ENCODE measurements around the gene CLBA1. TPM values are rescaled to one million over a fixed set of nuclear protein-coding genes. Genes with fewer than 3 reads are reported as not detected.

CLBA1 gene
- total and polyA plus RNA-seq, 4 experiments from 2014 or later: 1.2 to 1.6 (median 1.3) TPM

DNA sequence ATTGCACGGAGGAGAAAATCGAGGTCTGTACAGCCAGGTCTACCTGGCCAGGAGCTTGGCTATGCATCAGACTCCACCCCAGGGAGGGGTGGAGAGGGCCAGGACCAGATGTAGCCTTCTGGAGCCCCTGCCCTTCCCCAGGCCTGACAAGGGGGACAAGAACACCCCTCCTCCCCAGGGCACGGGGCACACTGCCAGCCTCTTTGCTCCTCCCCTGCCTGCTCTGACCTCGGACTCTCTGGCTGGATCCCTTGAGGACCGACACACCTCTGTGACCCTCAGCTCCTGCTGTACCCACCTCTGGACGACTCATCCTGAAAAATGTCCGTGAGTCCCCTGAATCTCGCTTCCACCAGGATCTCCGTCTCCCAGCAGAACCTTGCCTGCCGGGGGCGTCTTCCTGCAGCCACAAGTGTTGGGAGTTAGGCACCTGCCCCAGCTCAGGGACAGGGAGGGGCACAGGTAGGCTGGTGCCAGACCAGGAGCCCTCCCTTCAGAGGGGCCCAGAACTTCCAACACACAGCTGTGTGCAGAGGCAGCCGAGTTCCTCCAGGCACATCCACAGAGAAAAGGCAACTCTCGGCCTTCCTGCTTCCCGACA, 29.2 kb upstream of the CLBA1 start:
- Histone ChIP-seq H3K9me3 (ENCODE audit: control insufficient read depth in 1 of 2, low read length in 2 of 2) (no peaks in the 10 kb centered on the region), H3K4me3 (ENCODE audit: low read length in 2 of 2) (no peak overlapping the region), H3K27me3 (ENCODE audit: insufficient read depth, low read length) (no peaks in the 10 kb centered on the region), H3K4me1 (ENCODE audit: insufficient read depth, low read length) (no peaks in the 10 kb centered on the region), H3K27ac (ENCODE audit: low read depth, low read length) (no peak overlapping the region), H3K36me3 (ENCODE audit: insufficient read depth, low read length) (no peaks in the 10 kb centered on the region)
- H3K9me3 Mint-ChIP-seq: no peaks in the 10 kb centered on the region
- H3K36me3 Mint-ChIP-seq: no peaks in the 10 kb centered on the region
- intact Hi-C loops (cut with micrococcal nuclease): no loop called here
- H3K4me3 Mint-ChIP-seq: no peak overlapping the region
- no peak overlapping the region for H3K27ac Mint-ChIP-seq
- ChIA-PET POLR2A (ENCODE audit: partially characterized antibody) (no interaction called here), CTCF (ENCODE audit: partially characterized antibody) (no interaction called here)
- H3K4me1 Mint-ChIP-seq: no peaks in the 10 kb centered on the region
- peaks cover 18 to 19% of the 10 kb centered on the region in 2 donors for H3K27me3 Mint-ChIP-seq
- no peak for DNase-seq

DNA sequence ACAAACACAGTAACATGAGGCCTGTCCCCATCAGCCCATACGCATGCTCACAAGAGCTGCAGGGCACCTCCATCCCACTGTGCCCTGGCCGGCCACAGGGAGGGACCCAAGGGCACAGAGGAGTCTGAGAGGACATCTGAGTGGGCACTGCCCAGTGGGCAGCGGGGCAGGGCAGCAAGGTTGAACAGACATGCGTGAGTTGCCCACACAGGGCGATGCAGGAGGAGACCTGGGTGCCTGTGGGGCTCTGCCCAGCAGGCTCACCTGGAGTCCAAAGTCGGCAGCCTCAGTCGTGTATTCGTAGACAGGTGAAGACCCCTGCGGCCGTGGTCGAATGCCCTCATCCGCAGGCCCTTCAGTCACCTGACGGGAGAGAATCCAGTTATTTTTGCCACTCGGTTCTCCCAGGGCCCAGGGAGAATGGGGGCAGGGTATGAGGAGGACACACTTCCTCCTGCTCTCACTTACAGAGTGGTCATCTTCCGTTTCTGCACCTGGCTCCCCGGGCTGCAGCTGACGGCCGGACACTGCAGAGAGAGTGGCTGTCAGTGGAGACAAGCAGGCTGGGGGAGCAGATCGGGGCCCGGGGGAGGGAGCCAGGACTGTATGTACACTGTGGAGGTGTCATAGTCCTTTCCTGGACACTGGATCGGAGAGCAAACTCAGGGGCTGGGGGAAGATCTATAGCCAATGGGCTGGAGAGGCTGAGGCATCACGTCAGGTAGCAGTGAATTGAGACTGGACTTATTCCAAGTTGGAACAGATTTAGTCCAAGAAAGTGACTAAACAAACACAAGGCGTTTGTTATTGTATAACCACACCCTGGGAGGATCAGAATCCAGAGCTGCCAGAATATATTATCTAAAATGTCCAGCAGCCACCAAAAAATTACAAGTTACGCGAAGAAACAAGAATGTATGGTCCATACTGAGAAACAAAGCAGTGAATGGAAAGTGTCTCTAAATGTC, 28.2 kb upstream of the CLBA1 start:
- no peak overlapping the region for H3K27ac ChIP-seq (ENCODE audit: low read depth, low read length)
- H3K27ac Mint-ChIP-seq: peak overlapping the region in 1 of 7 donors; percentile 7
- H3K4me3 ChIP-seq (ENCODE audit: low read length in 2 of 2): no peak overlapping the region
- H3K27me3 ChIP-seq (ENCODE audit: insufficient read depth, low read length): no peaks in the 10 kb centered on the region
- intact Hi-C loops (cut with micrococcal nuclease): no loop called here
- no peaks in the 10 kb centered on the region for H3K4me1 Mint-ChIP-seq
- ChIA-PET POLR2A (ENCODE audit: partially characterized antibody) (no interaction called here), CTCF (ENCODE audit: partially characterized antibody) (no interaction called here)
- H3K9me3 Mint-ChIP-seq: no peaks in the 10 kb centered on the region
- no peak for DNase-seq
- no peaks in the 10 kb centered on the region for H3K36me3 ChIP-seq (ENCODE audit: insufficient read depth, low read length)
- H3K4me3 Mint-ChIP-seq: no peak overlapping the region
- no peaks in the 10 kb centered on the region for H3K9me3 ChIP-seq (ENCODE audit: control insufficient read depth in 1 of 2, low read length in 2 of 2)
- peaks cover 18 to 19% of the 10 kb centered on the region in 2 donors for H3K27me3 Mint-ChIP-seq
- H3K4me1 ChIP-seq (ENCODE audit: insufficient read depth, low read length): no peaks in the 10 kb centered on the region
- H3K36me3 Mint-ChIP-seq: no peaks in the 10 kb centered on the region

DNA sequence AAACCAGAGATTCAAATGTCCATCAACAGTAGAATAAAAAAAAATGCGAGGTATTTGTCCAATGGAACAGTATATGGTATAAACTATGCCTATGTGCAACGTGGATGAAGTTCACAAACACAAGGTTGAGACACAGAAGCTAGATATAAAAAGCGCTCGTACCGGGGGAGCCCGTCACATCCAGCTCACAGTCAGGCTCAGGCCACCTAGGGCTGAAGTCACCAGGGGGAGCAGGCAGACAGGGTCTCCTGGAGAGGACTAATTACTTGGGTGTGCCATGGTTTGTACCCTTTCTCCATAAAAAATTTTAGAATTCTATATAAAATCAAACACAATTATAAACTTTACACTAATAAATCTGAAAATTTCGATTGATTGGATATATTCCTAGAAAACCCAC, 21.0 kb upstream of the CLBA1 start:
- H3K27me3 ChIP-seq (ENCODE audit: insufficient read depth, low read length): peaks cover 6% of the 10 kb centered on the region
- Mint-ChIP-seq H3K4me3 (no peak overlapping the region), H3K27me3 (peaks cover 6 to 9% of the 10 kb centered on the region in 2 donors), H3K27ac (no peak overlapping the region), H3K9me3 (no peaks in the 10 kb centered on the region), H3K36me3 (no peaks in the 10 kb centered on the region), H3K4me1 (no peaks in the 10 kb centered on the region)
- DNase-seq: no peak
- no peak overlapping the region for H3K27ac ChIP-seq (ENCODE audit: low read depth, low read length)
- H3K36me3 ChIP-seq (ENCODE audit: insufficient read depth, low read length): no peaks in the 10 kb centered on the region
- peaks cover 4% of the 10 kb centered on the region for H3K4me1 ChIP-seq (ENCODE audit: insufficient read depth, low read length)
- intact Hi-C loops (cut with micrococcal nuclease): no loop called here
- CTCF ChIA-PET (ENCODE audit: partially characterized antibody): interaction anchor here (1.6 to 1.9 kb wide), 4 partner anchors 9 to 81 kb away, joined by 4 to 7 read pairs (median 4); no protein-coding TSS in a partner anchor
- no peak overlapping the region for H3K4me3 ChIP-seq (ENCODE audit: low read length in 2 of 2)
- no peaks in the 10 kb centered on the region for H3K9me3 ChIP-seq (ENCODE audit: control insufficient read depth in 1 of 2, low read length in 2 of 2)
- POLR2A ChIA-PET (ENCODE audit: partially characterized antibody): no interaction called here

DNA sequence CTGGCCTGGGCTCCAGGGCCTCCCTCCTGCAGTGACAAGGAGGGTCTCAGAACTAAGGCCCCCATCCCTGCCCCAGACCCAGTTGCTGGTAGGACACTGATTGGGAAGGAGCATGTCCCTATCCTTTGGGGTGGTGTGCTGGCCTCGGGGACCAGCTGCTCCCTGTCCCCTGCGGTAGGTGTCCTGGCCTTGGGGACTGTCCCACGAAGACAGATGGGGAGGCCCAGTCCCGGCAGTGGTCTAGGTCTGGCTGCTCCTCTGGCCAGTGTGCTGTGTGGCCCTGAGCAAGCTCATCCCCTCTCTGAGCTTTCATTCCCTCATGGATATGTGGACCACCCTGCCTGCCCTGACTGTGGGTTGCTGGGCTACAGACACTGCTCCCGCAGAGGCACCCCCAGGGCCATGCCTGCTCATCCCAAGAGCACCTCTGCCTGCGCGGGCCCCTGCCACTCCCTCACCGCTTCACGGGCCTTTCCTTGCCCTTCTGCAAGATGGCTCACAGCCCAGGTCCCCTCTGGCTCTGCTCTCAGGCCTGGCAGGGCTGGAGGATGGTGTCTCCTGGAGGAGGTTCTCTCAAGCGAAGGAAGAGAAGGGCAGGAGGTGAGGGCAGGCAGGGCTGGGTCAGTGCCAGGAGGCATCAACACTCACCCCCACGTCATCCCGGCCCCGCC, 19.9 kb upstream of the CLBA1 start:
- Histone ChIP-seq H3K27ac (ENCODE audit: low read depth, low read length) (no peak overlapping the region), H3K9me3 (ENCODE audit: control insufficient read depth in 1 of 2, low read length in 2 of 2) (no peaks in the 10 kb centered on the region), H3K4me3 (ENCODE audit: low read length in 2 of 2) (no peak overlapping the region), H3K36me3 (ENCODE audit: insufficient read depth, low read length) (no peaks in the 10 kb centered on the region), H3K27me3 (ENCODE audit: insufficient read depth, low read length) (peaks cover 6% of the 10 kb centered on the region), H3K4me1 (ENCODE audit: insufficient read depth, low read length) (peaks cover 4% of the 10 kb centered on the region)
- Mint-ChIP-seq H3K9me3 (no peaks in the 10 kb centered on the region), H3K4me1 (no peaks in the 10 kb centered on the region), H3K27me3 (peaks cover 4 to 9% of the 10 kb centered on the region in 2 donors), H3K4me3 (no peak overlapping the region), H3K36me3 (no peaks in the 10 kb centered on the region), H3K27ac (no peak overlapping the region)
- ChIA-PET POLR2A (ENCODE audit: partially characterized antibody) (no interaction called here), CTCF (ENCODE audit: partially characterized antibody) (interaction anchor here (0.7 to 1.9 kb wide), 3 partner anchors 9 to 378 kb away, joined by 4 to 7 read pairs (median 4); no protein-coding TSS in a partner anchor)
- intact Hi-C loops (cut with micrococcal nuclease): no loop called here
- no peak for DNase-seq

DNA sequence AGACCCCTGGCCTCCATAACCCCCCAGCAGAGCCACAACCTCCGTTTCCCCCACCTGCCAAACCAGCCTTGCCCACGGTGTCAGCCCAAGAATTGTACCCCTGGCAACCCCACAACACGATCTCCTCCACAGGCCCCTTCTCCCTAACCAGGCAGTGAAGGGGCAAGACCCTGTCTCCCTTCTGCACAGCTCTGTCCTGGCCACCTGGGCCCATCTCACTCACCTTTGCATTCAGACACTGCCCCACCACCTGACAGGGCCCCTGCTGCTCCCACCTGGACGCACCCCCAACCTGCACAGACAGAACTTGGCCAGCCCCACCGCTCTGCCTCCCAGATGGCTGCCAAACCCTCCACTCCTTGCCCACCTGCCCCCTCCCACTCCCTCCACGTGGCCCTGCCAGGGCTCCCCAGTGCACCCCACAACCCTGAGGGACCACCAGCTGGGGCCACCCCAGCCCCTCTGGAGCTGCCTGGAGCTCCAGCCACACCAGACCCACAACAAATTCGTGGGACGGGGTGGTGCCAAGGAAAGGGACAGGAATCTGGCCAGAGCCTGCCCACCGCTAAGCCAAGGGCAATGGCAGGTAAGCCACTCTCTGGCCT, 19.2 kb upstream of the CLBA1 start:
- no peak for DNase-seq
- POLR2A ChIA-PET (ENCODE audit: partially characterized antibody): interaction anchor here (0.6 kb wide), 1 partner anchor 32 kb away, joined by 4 read pairs; no protein-coding TSS in a partner anchor
- CTCF ChIA-PET (ENCODE audit: partially characterized antibody): interaction anchor here (0.8 to 1.9 kb wide), 2 partner anchors 9 kb away, joined by 3 to 7 read pairs; no protein-coding TSS in a partner anchor
- Mint-ChIP-seq H3K36me3 (no peaks in the 10 kb centered on the region), H3K9me3 (no peaks in the 10 kb centered on the region), H3K4me1 (no peaks in the 10 kb centered on the region), H3K4me3 (no peak overlapping the region), H3K27ac (no peak overlapping the region), H3K27me3 (peaks cover 4 to 9% of the 10 kb centered on the region in 2 donors)
- H3K27me3 ChIP-seq (ENCODE audit: insufficient read depth, low read length): peaks cover 6% of the 10 kb centered on the region
- H3K36me3 ChIP-seq (ENCODE audit: insufficient read depth, low read length): no peaks in the 10 kb centered on the region
- H3K4me1 ChIP-seq (ENCODE audit: insufficient read depth, low read length): peaks cover 4% of the 10 kb centered on the region
- no peak overlapping the region for H3K27ac ChIP-seq (ENCODE audit: low read depth, low read length)
- intact Hi-C loops (cut with micrococcal nuclease): no loop called here
- H3K9me3 ChIP-seq (ENCODE audit: control insufficient read depth in 1 of 2, low read length in 2 of 2): no peaks in the 10 kb centered on the region
- no peak overlapping the region for H3K4me3 ChIP-seq (ENCODE audit: low read length in 2 of 2)

DNA sequence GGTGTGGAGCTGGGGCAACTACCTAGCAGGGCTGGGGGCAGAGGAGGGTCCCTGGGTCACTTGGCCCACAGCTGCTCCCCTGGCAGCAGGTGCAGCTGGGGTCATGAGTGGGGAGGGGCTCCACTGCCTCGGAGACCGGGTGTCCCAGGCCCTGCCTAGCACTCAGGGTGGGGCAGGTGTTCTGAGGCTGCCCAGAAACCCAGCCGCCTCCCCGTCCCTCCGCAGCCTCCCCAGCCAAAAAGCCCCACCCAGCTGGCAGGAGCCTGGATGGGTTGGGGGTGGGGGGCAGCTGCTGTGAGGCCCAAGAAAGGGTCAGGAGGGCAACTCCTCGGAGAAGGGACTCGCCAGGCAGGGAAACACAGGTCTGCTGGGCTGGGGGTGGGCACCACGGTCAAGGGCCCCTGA, 18.6 kb upstream of the CLBA1 start:
- DNase-seq: no peak
- Mint-ChIP-seq H3K9me3 (peaks cover 0 to 2% (median 0%) of the 10 kb centered on the region in 8 donors), H3K27me3 (peaks cover 4 to 9% of the 10 kb centered on the region in 2 donors), H3K4me3 (no peak overlapping the region), H3K27ac (no peak overlapping the region), H3K36me3 (no peaks in the 10 kb centered on the region), H3K4me1 (no peaks in the 10 kb centered on the region)
- no peak overlapping the region for H3K27ac ChIP-seq (ENCODE audit: low read depth, low read length)
- H3K4me1 ChIP-seq (ENCODE audit: insufficient read depth, low read length): peaks cover 4% of the 10 kb centered on the region
- intact Hi-C loops (cut with micrococcal nuclease): no loop called here
- no peaks in the 10 kb centered on the region for H3K36me3 ChIP-seq (ENCODE audit: insufficient read depth, low read length)
- H3K9me3 ChIP-seq (ENCODE audit: control insufficient read depth in 1 of 2, low read length in 2 of 2): no peaks in the 10 kb centered on the region
- peaks cover 6% of the 10 kb centered on the region for H3K27me3 ChIP-seq (ENCODE audit: insufficient read depth, low read length)
- ChIA-PET POLR2A (ENCODE audit: partially characterized antibody) (no interaction called here), CTCF (ENCODE audit: partially characterized antibody) (interaction anchor here (0.8 kb wide), 1 partner anchor 8 kb away, joined by 3 read pairs; no protein-coding TSS in a partner anchor)
- H3K4me3 ChIP-seq (ENCODE audit: low read length in 2 of 2): no peak overlapping the region

All from CD4-positive, alpha-beta memory T cell (primary cell).